ENCODE results near the gene TBC1D3E. TPM values are rescaled to one million over a fixed set of nuclear protein-coding genes. Genes with fewer than 3 reads are reported as not detected.

The TBC1D3E gene
- total RNA-seq: not detected in 2 replicates

DNA sequence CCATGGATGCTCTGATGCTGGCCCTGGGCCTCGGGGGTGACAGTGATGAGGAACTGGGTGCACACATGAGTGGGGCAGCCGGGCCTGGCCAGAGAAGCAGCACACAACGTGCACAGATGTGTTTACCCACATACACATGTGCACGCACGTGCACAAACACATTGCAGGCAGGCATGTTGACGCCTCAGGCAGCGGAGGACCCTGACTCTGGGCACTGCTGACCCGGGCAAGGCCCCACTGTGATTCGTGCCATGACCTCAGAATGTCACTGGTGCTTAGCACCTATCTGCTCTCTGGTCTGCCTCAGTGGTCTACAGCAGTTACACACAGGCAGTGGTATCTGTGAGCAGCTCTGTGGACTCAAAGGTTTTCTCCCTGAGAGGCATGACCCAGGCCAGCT is at the start of gene TBC1D3E:
TSS of gene TBC1D3E (plus strand) at position 301 of the 400 bp plus-strand sequence. CDS start 1,545 bp downstream, outside the sequence.

Small RNA genes within 50 kb of the gene (small RNA-seq; reads per million reads assigned to genes)
- gene RF00019: not detected
- not detected for gene RNA5SP526

Other genes starting within 250 kb of the TBC1D3E start
- gene TBC1D3K, start 203.5 kb upstream of the TBC1D3E start, total RNA-seq: not detected in 2 replicates
- gene TBC1D3L, start 138.9 kb upstream of the TBC1D3E start, total RNA-seq: 10.1 and 21.6 TPM in 2 replicates
- 1.1 TPM in 1 of 2 replicates, not detected in the other for gene TBC1D3D, start 124.0 kb upstream of the TBC1D3E start, total RNA-seq
- gene TBC1D3C, start 59.3 kb upstream of the TBC1D3E start, total RNA-seq: not detected in 2 replicates
- gene TBC1D3, start 64.6 kb downstream of the TBC1D3E start, total RNA-seq: not detected in 2 replicates
- 35.6 and 43.6 TPM in 2 replicates for gene MRPL45, start 169.2 kb downstream of the TBC1D3E start, total RNA-seq
- under 0.01 TPM in 1 of 2 replicates, not detected in the other for gene GPR179, start 216.0 kb downstream of the TBC1D3E start, total RNA-seq
- gene SOCS7, start 223.9 kb downstream of the TBC1D3E start, total RNA-seq: 20.4 and 35.9 TPM in 2 replicates